T47D (cell line): ENCODE measurements around the gene PCDHA6.
"Not testable (repeated sequence)": the region's sequence is repeated elsewhere in the genome, so short reads cannot be mapped to it uniquely, and the experiment has no call there.

Experiments
- DNase-seq, 2 experiments: peaks; one replicate each; pipeline versions ENCODE4 v3.0.0 to v3.0.0-alpha.2; 2011 to 2012; ENCODE audit warnings: low read depth in 1 of 2, low spot score in 1 of 2
- JUND ChIP-seq: IDR thresholded peaks from 2 replicates; pipeline ENCODE4 v1.6.1; 2012; ENCODE audit warnings: low read depth
- in situ Hi-C: cut with HindIII; loops from 2 replicates; pipeline ENCODE4 v1.10.0; 2016; ENCODE audit warnings: low sequenced_read_pairs, low pct_unique_long_range_greater_than_20kb

Gene PCDHA6

GRCh38 chr5:140800816-140801493, 26.8 kb upstream of the PCDHA6 start, which contains the start of gene PCDHA3:
TSS of gene PCDHA3 (plus strand) at chr5:140801057.
- peak; percentile 73 to 88 for DNase-seq
- TF ChIP-seq JUND, result no peak
- in situ Hi-C loops, result no loop called here

GRCh38 chr5:140801494-140801841, 26.3 kb upstream of the PCDHA6 start:
- no peak for TF ChIP-seq JUND
- in situ Hi-C loops, result no loop called here
- DNase-seq, result peak; percentile 79 to 86

GRCh38 chr5:140802381-140802780, 25.4 kb upstream of the PCDHA6 start:
- in situ Hi-C loops, DNase-seq: not testable (repeated sequence)

- no peak for TF ChIP-seq JUND
- in situ Hi-C loops, result no loop called here
- no peak for DNase-seq
Observed at GRCh38 chr5:140802781-140803271, 24.9 kb upstream of the PCDHA6 start.

- in situ Hi-C loops, result no loop called here
- DNase-seq, result peak in 1 of 2 experiments; percentile 86
- TF ChIP-seq JUND, result no peak
Observed at GRCh38 chr5:140806834-140807775, 20.7 kb upstream of the PCDHA6 start, which contains the start of gene PCDHA4. TSS of gene PCDHA4 (plus strand) at chr5:140807068.

- in situ Hi-C loops, DNase-seq: not testable (repeated sequence)
Observed at GRCh38 chr5:140808241-140808888, 19.4 kb upstream of the PCDHA6 start.

- no peak for TF ChIP-seq JUND
- DNase-seq, result no peak
- in situ Hi-C loops, result no loop called here
Observed at GRCh38 chr5:140808889-140809291, 18.9 kb upstream of the PCDHA6 start.

GRCh38 chr5:140821375-140822280, 6.1 kb upstream of the PCDHA6 start, which contains the start of gene PCDHA5:
TSS of gene PCDHA5 (plus strand) at chr5:140821613.
- peak; percentile 90 to 91 for DNase-seq

GRCh38 chr5:140822281-140822629, 5.5 kb upstream of the PCDHA6 start:
- in situ Hi-C loops, result no loop called here
- no peak for DNase-seq
- TF ChIP-seq JUND, result no peak

More at GRCh38 chr5:140821375-140822280, 6.1 kb upstream of the PCDHA6 start, which contains the start of gene PCDHA5:
- in situ Hi-C loops, result no loop called here
- TF ChIP-seq JUND, result no peak

- DNase-seq, in situ Hi-C loops: not testable (repeated sequence)
Observed at GRCh38 chr5:140822969-140823368, 4.8 kb upstream of the PCDHA6 start.

- in situ Hi-C loops, result no loop called here
- no peak for DNase-seq
- TF ChIP-seq JUND, result no peak
Observed at GRCh38 chr5:140823475-140823874, 4.3 kb upstream of the PCDHA6 start.

- in situ Hi-C loops, result no loop called here
- TF ChIP-seq JUND, result no peak
- DNase-seq, result no peak
Observed at GRCh38 chr5:140828362-140828737, 590 bp downstream of the PCDHA6 start.

GRCh38 chr5:140829511-140830501, 2.0 kb downstream of the PCDHA6 start:
- in situ Hi-C loops, result not testable (repeated sequence)

More at GRCh38 chr5:140829511-140830501, 2.0 kb downstream of the PCDHA6 start:
- DNase-seq, result not testable (repeated sequence)
